HG02571 (cell line): ENCODE data around the gene GIMAP5.
A peak's percentile ranks its signal among the peaks of the same experiment; 100 is the strongest.

Experiments
- ATAC-seq: cut with Tn5 transposase; IDR thresholded peaks from one replicate; pipeline ENCODE4 v1.9.1; 2021; ENCODE audit warnings: mild to moderate bottlenecking, moderate library complexity; ENCODE audit not compliant: unreplicated experiment

GIMAP5 gene

DNA sequence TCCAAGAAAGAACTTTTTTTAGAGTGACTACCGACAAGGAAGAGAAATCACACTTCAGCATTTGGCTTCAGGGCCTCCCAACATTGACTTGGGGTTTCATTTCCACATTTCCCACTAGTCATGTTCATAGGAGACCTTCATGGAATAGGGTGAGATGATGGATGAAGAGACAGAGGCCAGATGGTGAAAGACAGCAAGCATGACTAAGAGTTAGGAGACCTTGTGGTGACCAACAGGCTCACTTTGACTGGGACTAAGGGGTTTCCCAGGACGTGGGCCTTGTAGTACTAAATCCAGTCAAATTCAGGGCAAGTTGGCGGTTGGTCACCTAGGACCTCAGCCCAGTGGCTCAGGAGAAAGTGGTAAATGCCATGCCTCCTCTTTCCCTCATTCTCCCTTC is 3.0 kb upstream of the GIMAP5 start:
- peak; percentile 55 for ATAC-seq

DNA sequence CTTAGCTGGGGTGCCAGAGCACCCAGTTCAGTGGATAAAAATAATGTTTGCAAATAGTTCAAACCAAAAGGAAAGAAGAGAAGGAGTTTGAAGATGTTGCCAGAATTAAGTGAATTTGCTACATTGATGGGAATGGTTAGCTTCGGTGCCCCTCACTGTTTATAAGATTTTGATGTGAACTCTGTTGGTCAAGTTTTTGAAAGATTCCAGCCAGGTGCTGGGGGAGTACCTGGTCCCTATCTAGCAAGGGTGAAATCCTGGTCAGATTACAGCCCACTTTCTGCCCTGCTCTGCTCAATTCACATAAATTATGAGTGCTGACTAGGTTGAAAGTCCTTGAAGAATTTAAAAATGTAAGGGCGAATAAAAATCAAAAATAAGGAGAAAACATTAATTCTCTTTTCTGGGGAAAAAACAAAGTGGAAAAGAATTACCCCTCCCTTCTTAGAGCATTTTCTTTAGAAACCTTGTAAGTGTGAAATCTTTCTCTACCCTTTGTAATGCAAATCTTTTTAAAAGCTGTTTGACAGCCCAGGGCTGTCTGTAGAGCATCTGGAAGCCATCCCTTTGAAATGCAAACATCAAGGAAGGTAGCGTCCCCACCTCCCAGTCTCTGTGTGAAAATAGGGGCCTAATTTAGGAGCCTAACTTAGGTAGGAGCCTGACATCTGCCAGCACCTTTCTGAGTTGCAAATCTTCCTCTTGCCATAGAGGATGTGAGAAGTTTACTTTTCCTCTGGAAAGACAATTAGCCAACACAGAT is 1.4 kb upstream of the GIMAP5 start:
- no peak for ATAC-seq

DNA sequence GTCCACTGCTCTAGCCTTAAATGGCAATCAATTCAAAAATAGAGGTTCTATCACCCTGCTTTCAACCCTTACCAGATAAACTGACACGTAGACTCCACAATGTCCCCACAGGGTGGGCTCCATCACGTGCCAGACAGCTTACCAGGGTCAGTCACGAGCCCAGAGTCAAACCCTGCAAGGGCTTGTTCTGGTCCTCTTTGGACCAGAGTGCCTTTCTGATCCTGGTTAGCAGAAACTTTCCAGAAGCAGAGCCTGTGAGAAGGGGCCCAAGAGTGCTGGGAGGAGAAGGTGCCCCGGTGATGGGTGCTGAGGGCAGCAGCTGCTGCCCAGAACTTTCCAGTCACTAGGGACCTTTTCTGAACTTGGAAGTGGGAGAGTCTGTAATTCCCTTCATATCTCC is 354 bp upstream of the GIMAP5 start:
- no peak for ATAC-seq

DNA sequence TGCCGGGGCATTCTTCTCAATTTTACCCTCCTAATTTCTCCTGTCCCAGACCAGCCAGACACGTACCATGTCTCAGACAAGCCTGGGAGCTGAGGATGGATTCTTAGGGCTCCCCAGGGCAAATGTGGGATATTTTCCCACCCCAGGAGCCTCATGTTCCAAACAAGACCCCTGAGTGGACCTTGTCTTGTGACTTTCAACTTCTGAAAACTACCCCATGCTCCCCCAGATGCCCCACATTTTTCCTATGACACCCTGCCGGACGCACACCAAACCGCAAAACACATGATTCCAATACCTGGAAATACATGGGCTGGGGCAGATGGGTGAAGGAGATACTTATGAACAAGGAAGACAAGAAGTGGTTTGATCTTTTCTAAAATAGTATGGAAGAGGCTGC is 874 bp downstream of the GIMAP5 start:
- no peak for ATAC-seq

DNA sequence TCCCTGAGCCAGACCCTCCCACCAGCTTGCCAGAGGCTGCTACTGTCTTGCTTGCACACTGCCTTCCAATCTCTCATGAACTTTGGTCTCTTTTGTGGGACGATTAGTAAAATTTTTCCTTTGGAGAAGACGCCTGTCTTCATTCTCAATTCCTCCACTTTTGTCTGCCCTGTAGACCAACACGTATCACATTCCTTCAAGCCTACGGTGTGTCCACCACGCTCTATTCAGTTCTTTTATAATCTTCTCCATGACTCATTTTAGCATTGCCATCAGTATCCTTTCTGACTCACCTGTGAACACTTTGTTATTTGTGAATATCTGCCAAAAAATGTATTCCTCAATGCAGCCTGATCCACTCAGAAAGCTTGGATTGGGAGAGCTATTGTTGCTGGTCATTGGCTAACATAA is 1.4 kb downstream of the GIMAP5 start:
- no peak for ATAC-seq

DNA sequence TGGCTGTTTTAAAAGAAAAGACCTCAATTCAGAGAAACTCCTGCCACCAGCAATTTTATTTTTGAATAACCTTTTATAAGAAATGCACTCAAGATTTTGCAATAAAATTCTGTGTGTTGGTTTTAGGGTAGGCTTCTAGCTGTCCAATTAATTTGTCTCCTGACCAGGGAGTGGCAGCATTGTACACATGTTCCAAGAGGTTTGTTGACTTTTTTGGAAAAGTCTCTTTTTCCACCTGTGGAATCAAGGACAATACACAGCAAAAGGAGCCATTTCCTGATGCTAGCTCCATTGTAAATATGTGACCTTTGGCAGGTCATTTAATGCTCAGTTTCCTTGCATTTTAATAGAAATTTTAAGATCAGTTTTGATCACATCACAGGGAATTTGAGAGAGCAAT is 1.8 kb downstream of the GIMAP5 start:
- no peak for ATAC-seq

DNA sequence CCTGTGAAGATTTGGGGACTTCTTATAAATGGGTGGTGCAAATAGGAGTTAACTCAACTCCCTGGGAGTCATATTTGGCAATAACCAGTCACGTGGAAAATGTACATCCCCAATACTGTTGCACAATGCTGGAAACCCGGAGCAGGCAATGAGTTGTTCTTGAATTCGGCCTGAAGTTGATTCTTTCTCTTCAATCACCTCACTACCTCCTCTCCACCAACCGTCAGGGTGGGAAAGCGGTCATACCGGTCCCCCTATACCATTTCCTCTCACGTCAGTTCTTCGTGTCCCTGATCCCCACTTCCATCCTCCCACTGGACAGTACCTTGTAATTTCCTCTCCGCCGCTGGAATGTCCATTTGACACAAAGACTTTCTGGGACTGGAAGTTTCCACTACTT is 2.8 kb downstream of the GIMAP5 start:
- ATAC-seq: no peak

DNA sequence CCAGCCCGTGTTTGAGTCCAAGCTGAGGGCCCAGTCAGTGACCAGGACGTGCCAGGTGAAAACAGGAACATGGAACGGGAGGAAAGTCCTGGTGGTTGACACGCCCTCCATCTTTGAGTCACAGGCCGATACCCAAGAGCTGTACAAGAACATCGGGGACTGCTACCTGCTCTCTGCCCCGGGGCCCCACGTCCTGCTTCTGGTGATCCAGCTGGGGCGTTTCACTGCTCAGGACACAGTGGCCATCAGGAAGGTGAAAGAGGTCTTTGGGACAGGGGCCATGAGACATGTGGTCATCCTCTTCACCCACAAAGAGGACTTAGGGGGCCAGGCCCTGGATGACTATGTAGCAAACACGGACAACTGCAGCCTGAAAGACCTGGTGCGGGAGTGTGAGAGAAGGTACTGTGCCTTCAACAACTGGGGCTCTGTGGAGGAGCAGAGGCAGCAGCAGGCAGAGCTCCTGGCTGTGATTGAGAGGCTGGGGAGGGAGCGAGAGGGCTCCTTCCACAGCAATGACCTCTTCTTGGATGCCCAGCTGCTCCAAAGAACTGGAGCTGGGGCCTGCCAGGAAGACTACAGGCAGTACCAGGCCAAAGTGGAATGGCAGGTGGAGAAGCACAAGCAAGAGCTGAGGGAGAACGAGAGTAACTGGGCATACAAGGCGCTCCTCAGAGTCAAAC is 5.2 kb downstream of the GIMAP5 start:
- ATAC-seq: no peak

DNA sequence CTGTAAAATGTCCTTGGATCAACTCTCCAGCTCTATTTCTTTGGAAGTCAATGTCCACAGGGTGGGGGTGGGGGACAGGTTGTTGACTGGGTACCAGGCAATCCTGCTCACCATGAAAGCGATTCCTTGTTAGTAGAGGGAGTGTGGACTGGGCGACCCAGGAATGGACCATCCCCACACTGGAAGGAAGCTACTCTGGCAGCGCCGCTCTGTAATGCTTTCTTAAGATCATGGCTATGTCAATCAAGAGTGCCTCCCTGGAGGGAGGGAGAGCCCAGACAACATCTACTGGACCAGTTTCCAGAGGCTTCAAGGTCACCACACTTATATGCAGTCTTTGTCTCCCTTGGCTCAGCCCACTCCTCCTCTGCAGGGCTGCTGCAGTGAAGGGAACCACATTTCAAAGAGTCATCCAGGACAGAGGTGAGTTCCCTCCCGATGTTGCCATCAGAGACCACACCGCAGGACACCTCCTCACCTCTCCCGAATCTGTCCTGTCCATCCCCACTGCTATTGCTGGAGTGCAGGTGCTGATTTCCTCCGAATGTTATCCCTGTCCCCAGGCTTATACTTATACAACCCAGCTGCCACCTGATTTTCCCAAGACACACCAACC is 6.9 kb downstream of the GIMAP5 start:
- ATAC-seq: no peak

DNA sequence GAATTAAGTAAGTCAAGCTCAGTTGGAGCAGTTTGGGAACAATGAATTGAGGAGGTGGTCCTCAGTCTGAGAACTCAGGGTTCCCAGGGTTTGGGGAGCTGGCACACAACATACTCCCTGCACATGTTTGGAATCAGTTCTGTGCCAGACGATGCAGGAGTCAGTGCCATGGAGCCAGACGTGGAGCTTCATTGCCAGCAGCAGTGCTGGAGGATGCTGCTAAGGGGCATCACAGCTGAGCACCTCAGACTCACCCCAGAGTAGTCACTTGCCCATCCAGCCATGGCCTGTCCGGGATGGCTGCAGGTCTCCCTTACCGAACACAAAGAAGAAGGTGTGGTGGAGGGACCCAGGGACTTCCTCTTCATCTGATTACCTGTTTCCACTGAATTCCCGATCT is 7.9 kb downstream of the GIMAP5 start:
- no peak for ATAC-seq

DNA sequence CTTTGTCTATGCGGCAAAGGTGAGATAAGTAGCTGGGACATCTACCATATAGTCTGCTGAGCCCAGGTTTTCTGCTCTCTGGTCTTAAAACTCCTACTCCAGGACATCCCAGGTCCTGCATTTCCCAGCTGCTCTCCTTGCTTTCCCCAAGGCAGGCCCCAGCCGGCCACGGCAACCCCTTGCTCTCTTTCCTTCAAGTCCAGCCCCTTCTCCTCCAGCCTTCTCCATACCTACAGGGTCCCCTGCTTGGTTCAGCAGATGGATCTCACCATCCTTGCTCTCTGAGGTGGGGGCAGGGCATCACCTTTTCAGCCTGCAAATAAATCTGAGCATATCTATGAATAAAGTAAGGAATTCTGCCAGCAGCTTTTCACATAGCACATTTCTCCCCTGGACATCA is 8.7 kb downstream of the GIMAP5 start:
- ATAC-seq: no peak

DNA sequence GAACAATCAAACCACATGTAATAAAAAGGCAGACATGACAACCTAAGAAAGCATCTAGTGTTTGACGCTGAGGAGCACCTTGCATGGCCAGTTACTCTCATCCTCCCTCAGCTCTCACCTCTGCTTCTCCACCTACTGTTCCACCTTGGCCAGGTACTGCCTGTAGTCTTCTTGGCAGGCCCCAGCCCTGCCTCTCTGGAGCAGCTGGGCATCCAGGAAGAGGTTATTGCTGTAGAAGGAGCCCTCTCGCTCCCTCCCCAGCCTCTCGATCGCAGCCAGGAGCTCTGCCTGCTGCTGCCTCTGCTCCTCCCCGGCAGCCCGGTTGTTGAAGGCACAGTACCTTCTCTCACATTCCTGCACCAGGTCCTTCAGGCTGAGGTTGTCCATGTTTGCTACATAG is 9.7 kb downstream of the GIMAP5 start:
- ATAC-seq: no peak

DNA sequence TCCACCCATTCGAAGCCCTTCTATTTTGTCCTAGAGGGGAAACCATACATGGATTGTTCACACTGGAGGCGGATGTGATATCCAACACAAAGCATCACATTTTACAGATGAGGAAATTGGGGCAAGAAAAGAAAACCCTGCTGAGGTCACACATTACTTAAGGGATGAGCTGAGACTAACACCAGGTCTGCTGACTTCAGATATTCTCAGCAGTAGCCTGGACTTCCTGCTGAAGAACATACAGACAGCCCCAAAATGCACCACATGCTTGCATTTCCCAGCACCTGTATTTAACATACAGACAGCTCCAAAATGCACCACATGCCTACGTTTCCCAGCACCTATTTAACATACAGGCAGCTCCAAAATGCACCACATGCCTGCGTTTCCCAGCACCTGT is 11.2 kb downstream of the GIMAP5 start:
- ATAC-seq: no peak

DNA sequence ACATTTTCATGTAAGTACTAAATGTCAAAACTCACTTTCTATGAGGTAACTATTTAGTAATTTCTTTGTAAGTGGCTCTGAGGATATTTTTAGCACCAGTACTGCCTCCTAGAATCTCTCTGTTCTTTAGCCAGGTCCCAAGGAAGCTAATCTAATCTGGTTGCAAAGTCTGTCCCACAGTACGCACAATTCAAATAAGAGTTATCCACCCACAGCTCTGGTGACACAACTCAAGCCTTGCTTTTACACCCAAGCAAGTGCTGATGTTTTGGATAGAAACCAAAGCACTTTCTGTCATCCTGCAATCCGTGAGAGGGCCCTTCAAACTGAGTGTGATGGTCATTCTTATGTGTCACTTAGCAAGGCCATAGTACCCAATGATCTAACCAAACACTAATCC is 14.5 kb downstream of the GIMAP5 start:
- ATAC-seq: no peak

DNA sequence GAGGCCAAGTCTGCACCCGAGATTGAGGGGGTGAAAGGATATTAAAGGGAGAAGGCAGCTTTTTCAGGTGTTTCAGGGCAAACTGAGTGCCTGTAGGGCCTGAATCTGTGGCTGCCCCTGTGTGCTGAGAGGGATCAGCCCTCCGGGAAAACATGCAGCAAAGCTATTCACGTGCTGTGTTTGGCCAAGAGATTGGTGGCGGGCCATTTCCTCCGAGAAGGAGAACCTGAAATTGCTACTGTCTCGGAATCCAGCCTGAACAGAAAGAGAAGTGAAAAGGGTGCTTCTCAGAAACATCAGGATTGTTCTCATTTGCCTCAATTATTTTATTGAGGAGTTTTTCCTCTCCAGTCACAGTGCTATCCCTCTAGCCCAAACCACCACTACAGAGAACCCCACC is 16.0 kb downstream of the GIMAP5 start:
- ATAC-seq: no peak

DNA sequence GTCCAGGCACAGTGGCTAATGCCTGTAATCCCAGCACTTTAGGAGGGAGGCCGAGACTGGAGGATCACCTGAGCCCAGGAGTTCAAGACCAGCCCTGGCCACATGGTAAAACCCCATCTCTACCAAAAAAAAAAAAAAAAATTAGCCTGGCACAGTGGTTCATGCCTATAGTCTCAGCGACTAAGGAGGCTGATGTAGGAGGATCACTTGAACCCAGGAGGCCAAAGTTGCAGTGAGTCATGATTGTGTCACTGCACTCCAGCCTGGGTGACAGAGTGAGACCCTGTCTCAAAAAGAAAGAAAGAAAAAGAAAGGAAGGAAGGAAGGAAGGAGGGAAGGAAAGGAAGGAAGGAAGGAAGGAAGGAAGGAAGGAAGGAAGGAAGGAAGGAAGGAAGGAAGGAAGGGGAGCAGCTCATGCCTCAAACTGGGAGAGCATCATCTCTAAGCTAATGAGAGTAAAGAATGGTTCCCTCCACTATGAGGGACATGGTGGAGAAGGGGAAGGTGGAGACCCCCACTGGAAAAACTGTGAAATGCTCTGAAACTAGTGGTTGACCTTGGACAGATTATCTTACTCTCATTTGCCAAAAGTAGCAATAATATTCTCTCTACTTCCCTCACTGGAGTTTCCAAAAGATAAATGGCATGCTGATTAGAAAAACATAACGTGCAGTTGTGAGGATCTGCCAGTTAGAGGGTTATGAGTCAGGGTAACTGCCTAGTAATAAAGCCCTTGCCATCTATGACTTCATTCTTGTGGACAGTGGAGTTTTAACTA is 16.8 kb downstream of the GIMAP5 start:
- no peak for ATAC-seq

DNA sequence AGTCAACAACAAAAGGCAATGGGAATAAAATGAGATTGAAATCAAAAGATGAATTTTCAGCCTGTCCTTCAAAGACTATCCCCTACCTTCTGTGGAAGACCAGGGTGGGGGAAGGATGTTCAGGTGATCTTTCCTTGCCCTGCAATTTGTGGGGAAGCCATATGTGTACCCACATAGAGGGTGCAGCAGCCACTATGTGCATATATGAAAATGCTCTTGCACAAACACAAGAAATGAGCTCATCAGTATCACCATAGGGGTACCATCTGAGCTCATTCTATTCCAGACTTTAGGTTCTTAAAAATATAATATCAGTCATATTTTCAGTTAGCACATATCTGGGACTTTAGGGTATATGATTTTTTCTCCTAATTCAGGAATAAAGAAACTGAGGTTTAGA is 17.7 kb downstream of the GIMAP5 start:
- ATAC-seq: no peak

DNA sequence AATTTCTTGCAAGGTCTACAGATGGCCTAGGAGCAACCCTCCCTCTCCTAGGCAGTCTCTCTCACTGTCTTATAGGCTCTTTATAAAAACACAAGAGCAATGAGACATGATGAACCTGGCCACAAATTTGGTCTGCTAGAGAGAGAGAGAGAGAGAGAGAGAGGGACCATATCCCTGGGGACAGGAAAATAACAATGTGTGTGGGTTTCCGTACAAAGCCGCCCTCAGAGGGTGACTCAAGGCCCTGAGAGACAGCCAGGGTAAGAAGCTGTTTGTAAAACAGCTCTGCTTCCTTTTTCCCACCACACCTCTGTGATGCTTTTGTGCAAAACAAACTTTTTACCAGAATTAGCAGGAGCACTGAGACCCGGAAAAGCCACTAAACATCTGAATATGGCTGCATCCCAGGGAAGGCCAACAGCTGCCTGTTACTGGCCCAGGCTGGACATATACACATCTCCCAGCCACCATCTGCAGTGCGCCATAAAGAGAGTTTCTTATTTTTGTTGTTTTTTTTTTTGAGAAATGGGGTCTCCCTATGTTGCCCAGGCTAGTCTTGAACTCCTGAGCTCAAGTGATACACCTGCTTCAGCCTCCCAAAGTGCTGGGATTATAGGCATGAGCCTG is 18.4 kb downstream of the GIMAP5 start:
- no peak for ATAC-seq

DNA sequence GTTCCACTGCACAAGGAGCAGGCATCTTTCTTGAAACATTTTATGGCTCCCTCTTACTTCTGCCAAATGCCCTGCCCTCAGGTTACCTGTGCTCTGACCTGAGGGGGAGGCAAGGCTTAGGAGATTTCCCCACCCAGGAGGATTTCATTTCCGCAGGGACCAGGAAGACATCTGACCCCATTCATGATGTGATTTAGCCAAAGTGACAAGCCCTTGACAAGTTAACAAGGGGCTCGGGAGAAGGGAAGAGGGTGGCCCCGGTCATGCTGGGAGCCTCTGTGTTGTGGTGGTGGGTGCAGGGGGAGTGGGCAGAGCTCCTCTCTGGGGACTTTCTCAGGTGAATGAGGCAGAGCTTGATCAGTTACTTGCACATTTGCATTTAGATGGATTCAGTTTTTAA is 18.9 kb downstream of the GIMAP5 start:
- ATAC-seq: no peak

DNA sequence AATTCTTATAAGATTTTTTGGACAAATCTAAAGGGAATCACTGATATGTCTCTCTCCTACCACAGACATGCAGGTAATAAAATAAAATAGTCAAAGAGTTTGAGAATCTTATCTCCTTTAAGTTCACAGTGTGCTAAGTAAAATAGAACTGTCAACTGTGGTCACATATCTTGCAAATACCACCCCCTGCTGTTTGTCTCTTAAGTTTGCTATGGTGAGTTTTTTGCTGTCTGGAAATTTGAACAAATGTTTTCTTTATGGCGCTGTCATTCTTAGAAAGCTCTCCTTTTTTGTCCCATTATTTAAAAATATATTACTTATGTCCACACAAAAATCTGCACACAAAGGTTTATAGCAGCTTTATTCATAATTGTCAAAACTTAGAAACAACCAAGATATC is 19.6 kb downstream of the GIMAP5 start:
- no peak for ATAC-seq

DNA sequence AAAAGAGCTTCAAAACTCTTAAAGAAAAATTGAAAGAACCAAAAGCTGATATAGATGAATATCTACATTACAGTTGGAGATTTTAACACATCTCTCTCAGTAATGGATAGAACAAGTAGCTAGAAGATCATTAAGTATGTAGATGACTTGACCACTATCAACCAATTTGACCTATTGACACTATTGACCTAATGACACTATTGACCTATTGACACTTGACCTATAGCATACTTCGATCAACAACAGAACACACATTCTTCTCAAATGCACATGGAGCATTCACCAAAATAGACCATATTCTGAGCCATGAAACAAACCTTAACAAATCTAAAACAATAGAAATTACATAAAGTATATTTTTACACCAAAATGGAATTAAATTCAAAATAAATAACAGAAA is 22.3 kb downstream of the GIMAP5 start:
- ATAC-seq: no peak
